Gastrocnemius medialis (tissue), 4 donors: ENCODE results near the gene GPR139.

Experiments used
- POLR2A ChIP-seq, 2 donors: fragments of 450-650 bp; IDR thresholded peaks; one replicate each; pipeline ENCODE4 v1.6.1; 2017; ENCODE audit warnings: antibody characterized with exemption in 2 of 2, mild to moderate bottlenecking in 2 of 2, moderate library complexity in 2 of 2
- TF ChIP-seq, protein P1 (sequence below), 5 experiments: fragments of 450-650 bp in 3 of 5; fragments of 200-600 bp in 2 of 5; sonication (generic) in 2 of 5; IDR thresholded peaks in 4 of 5; conservative IDR thresholded peaks in 1 of 5; 1 replicate in 4 of 5; 2 replicates in 1 of 5; pipeline ENCODE4 v1.5.1; 2016 to 2019; ENCODE audit warnings: antibody characterized with exemption in 5 of 5, mild to moderate bottlenecking in 3 of 5, moderate library complexity in 3 of 5

DNA sequence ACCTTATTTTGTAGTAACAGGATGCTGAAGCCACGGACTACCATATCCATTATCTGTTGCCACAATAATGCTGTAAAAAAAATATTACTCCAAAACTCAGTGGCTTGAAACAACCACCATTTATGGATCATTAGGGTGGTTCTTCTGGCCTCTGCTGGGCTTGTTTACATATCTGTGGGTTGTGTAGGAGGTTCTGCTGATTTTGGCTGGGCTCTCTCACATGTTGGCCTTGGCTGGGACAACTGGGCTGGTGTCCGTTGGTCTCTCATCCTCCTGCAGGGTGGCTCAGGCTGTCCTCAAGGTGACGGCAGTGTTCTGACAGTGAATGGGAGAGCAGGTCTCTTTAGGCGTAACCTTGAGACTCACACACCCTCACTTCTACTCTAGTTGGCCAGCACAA lies 76.0 kb downstream of the GPR139 start:
- TF ChIP-seq, protein P1, sequence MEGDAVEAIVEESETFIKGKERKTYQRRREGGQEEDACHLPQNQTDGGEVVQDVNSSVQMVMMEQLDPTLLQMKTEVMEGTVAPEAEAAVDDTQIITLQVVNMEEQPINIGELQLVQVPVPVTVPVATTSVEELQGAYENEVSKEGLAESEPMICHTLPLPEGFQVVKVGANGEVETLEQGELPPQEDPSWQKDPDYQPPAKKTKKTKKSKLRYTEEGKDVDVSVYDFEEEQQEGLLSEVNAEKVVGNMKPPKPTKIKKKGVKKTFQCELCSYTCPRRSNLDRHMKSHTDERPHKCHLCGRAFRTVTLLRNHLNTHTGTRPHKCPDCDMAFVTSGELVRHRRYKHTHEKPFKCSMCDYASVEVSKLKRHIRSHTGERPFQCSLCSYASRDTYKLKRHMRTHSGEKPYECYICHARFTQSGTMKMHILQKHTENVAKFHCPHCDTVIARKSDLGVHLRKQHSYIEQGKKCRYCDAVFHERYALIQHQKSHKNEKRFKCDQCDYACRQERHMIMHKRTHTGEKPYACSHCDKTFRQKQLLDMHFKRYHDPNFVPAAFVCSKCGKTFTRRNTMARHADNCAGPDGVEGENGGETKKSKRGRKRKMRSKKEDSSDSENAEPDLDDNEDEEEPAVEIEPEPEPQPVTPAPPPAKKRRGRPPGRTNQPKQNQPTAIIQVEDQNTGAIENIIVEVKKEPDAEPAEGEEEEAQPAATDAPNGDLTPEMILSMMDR (IDR thresholded peaks at IDR 0.05 in 4 of 5, conservative IDR thresholded peaks at IDR 0.05 in 1 of 5), result no peak
- TF ChIP-seq POLR2A (IDR thresholded peaks at IDR 0.05), result no peak
